Parathyroid adenoma (tissue), 2 donors: ENCODE data around the gene PSD4.
A peak's percentile ranks its signal among the peaks of the same experiment; 100 is the strongest.

Experiments used
- H2AFZ ChIP-seq: fragments of 300-600 bp; sonication (generic); one replicate; pipeline ENCODE4 v1.7.0; 2017; ENCODE audit warnings: antibody characterized with exemption, mild to moderate bottlenecking
- H3K27ac ChIP-seq: fragments of 300-600 bp; sonication (generic); one replicate; pipeline ENCODE4 v1.7.0; 2017
- H3K27me3 ChIP-seq: fragments of 300-600 bp; sonication (generic); one replicate; pipeline ENCODE4 v1.7.0; 2017; ENCODE audit warnings: low read length; ENCODE audit not compliant: control insufficient read depth, insufficient read depth
- H3K36me3 ChIP-seq: fragments of 300-600 bp; sonication (generic); one replicate; pipeline ENCODE4 v1.7.0; 2017; ENCODE audit warnings: low read length; ENCODE audit not compliant: control insufficient read depth, insufficient read depth
- H3K4me1 ChIP-seq: fragments of 300-600 bp; sonication (generic); one replicate; pipeline ENCODE4 v1.7.0; 2017; ENCODE audit warnings: control low read depth
- H3K4me2 ChIP-seq: fragments of 300-600 bp; sonication (generic); one replicate; pipeline ENCODE4 v1.7.0; 2017; ENCODE audit warnings: low read length
- H3K4me3 ChIP-seq: fragments of 300-600 bp; sonication (generic); one replicate; pipeline ENCODE4 v1.7.0; 2017; ENCODE audit warnings: low read depth, low read length
- H3K79me2 ChIP-seq: fragments of 300-600 bp; sonication (generic); one replicate; pipeline ENCODE4 v1.7.0; 2017; ENCODE audit warnings: control low read depth
- H3K9ac ChIP-seq: fragments of 300-600 bp; sonication (generic); one replicate; pipeline ENCODE4 v1.7.0; 2017; ENCODE audit warnings: mild to moderate bottlenecking
- H3K9me3 ChIP-seq: fragments of 300-600 bp; sonication (generic); one replicate; pipeline ENCODE4 v1.7.0; 2017; ENCODE audit warnings: low read length; ENCODE audit not compliant: control insufficient read depth
- CTCF ChIP-seq: fragments of 300-600 bp; sonication (generic); IDR thresholded peaks from one replicate; pipeline ENCODE4 v1.7.0; 2017; ENCODE audit warnings: antibody characterized with exemption, mild to moderate bottlenecking
- donor health status: primary hyperparathyroidism.

PSD4 gene

GRCh38 chr2:113184531-113185230, 10.9 kb downstream of the PSD4 start:
- H3K9ac ChIP-seq, result no peak overlapping the region
- no peaks in the 10 kb centered on the region for H3K79me2 ChIP-seq
- H3K27me3 ChIP-seq, result no peaks in the 10 kb centered on the region
- H3K4me2 ChIP-seq, result no peak overlapping the region
- no peaks in the 10 kb centered on the region for H3K36me3 ChIP-seq
- peaks cover 15% of the 10 kb centered on the region for H3K4me1 ChIP-seq
- H3K4me3 ChIP-seq, result no peak overlapping the region
- TF ChIP-seq CTCF, result no peak
- H3K27ac ChIP-seq, result no peak overlapping the region
- no peak overlapping the region for H2AFZ ChIP-seq
- no peaks in the 10 kb centered on the region for H3K9me3 ChIP-seq

GRCh38 chr2:113185664-113186432, 12.1 kb downstream of the PSD4 start:
- no peak overlapping the region for H3K4me3 ChIP-seq
- peak overlapping the region; percentile 73 for H2AFZ ChIP-seq
- H3K79me2 ChIP-seq, result peaks cover under 1% of the 10 kb centered on the region
- TF ChIP-seq CTCF, result no peak
- H3K36me3 ChIP-seq, result no peaks in the 10 kb centered on the region
- no peaks in the 10 kb centered on the region for H3K27me3 ChIP-seq
- H3K9me3 ChIP-seq, result no peaks in the 10 kb centered on the region
- H3K4me2 ChIP-seq, result peak overlapping the region; percentile 43
- no peak overlapping the region for H3K9ac ChIP-seq
- peaks cover 15% of the 10 kb centered on the region for H3K4me1 ChIP-seq
- H3K27ac ChIP-seq, result peak overlapping the region; percentile 61

GRCh38 chr2:113186433-113186796, 12.6 kb downstream of the PSD4 start:
- Histone ChIP-seq H3K36me3 (no peaks in the 10 kb centered on the region), H3K9ac (no peak overlapping the region), H3K9me3 (no peaks in the 10 kb centered on the region), H2AFZ (no peak overlapping the region), H3K4me2 (no peak overlapping the region), H3K4me3 (no peak overlapping the region), H3K27ac (peak overlapping the region; percentile 61), H3K4me1 (peaks cover 14% of the 10 kb centered on the region), H3K27me3 (no peaks in the 10 kb centered on the region), H3K79me2 (peaks cover 5% of the 10 kb centered on the region)
- no peak for TF ChIP-seq CTCF

- H3K4me1 ChIP-seq, result peaks cover 12% of the 10 kb centered on the region
These were observed 14.0 kb downstream of the PSD4 start for GRCh38 chr2:113187771-113188170.

More at GRCh38 chr2:113187771-113188170, 14.0 kb downstream of the PSD4 start:
- Histone ChIP-seq H3K27me3 (no peaks in the 10 kb centered on the region), H3K4me2 (no peak overlapping the region), H3K79me2 (peaks cover 5% of the 10 kb centered on the region), H3K27ac (no peak overlapping the region), H3K4me3 (no peak overlapping the region), H3K9me3 (no peaks in the 10 kb centered on the region), H3K36me3 (no peaks in the 10 kb centered on the region), H2AFZ (no peak overlapping the region), H3K9ac (no peak overlapping the region)
- no peak for TF ChIP-seq CTCF
